Right lobe of liver (tissue), 4 donors: ENCODE data around the gene BMP5.

Experiments used
- CTCF ChIP-seq, 4 donors: fragments of 200-600 bp in 3 of 4; fragments of 450-650 bp in 1 of 4; IDR thresholded peaks; one replicate each; pipeline versions ENCODE4 v1.5.1 to v1.8.0; 2016 to 2022; ENCODE audit warnings: antibody characterized with exemption in 4 of 4, mild to moderate bottlenecking in 2 of 4
- POLR2A ChIP-seq: fragments of 450-650 bp; IDR thresholded peaks from one replicate; pipeline ENCODE4 v1.6.1; 2017; ENCODE audit warnings: antibody characterized with exemption, mild to moderate bottlenecking
- donor health status: DM: no; HTN: no; CAD: no.
- donor health status: DM: no; HTN: no; CAD: no.
- donor health status: DM: no; HTN: yes; CAD: no.

DNA sequence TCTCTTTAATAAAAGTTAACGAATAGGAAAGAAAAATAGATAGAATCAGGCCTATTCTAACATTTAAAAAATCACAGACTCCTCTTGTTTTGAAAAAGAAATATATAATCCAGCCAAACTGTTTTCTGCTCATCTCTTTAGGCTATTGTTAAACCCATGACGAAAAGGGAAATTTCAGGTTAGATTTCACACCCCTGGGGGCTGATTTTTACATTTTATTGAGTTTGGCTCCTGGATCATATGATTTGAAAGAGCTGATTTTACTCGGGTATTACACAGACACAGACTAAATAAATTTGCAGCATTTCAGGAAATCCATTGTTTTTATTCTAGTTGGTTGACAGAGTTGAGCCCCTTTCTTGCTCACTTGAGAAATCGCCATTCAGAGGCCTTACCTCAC lies 160.6 kb downstream of the BMP5 start:
- TF ChIP-seq CTCF (IDR thresholded peaks at IDR 0.05) = no peak
- TF ChIP-seq POLR2A = no peak
